ENCODE data around the gene HNRNPU. TPM values are rescaled to one million over a fixed set of nuclear protein-coding genes. Genes with fewer than 3 reads are reported as not detected.
A peak's percentile ranks its signal among the peaks of the same experiment; 100 is the strongest.

The HNRNPU gene
- total and polyA plus RNA-seq, 2 experiments from 2014 or later = 422 to 687 TPM

DNA sequence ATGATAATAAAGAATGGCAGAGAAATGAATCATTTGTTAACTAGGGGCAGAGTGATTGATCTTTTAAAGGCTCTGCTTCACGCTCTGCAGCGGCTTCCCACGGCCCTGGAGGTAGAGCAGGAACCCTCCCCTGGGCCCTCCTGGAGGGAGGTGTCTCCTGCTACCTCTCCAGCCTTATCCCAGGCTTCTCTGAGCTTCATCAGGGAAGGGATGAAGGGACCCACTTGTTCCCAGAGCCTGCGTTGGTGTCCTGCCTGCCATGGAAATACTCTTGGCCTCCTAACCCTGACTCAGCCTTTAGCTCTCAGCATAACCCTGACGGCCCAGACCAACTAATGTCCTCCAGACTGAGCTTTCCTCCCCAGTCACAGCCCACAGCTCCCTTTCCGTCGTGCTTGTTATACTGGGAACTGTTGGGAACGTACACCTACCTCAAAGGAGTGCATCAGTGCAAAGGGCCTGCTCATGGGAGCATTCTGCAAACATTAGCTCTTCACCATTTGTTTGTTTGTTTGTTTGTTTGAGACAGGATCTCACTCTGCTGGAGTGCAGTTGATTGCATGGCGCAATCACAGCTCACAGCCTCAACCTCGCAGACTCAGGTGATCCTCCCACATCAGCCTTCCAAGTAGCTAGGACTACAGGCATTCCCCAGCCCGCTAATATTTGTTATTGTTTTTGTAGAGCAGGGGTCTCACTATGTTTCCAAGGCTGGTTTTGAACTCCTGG is 17.4 kb upstream of the HNRNPU start:
- H3K4me3 Mint-ChIP-seq = no peak overlapping the region
- Histone ChIP-seq H3K36me3 (ENCODE audit: insufficient read depth) (no peaks in the 10 kb centered on the region), H3K4me3 (no peak overlapping the region), H3K9me2 (ENCODE audit: insufficient read depth) (no peaks in the 10 kb centered on the region), H3K79me2 (replicated peaks; ENCODE audit: insufficient read depth) (no peaks in the 10 kb centered on the region), H3F3A (replicated peaks; ENCODE audit: low read depth) (no peaks in the 10 kb centered on the region), H3K27ac (ENCODE audit: low read depth) (no peak overlapping the region), H4K20me1 (replicated peaks; ENCODE audit: insufficient read depth) (no peaks in the 10 kb centered on the region), H2AFZ (peak overlapping the region; percentile 98), H3K4me2 (peak overlapping the region; percentile 48; the same call in 1 of the 2 replicates), H3K27me3 (ENCODE audit: insufficient read depth) (no peaks in the 10 kb centered on the region), H3K4me1 (ENCODE audit: insufficient read depth) (peaks cover 4% of the 10 kb centered on the region; the same call in 1 of the 2 replicates)
- peak; percentile 84 for ATAC-seq
- DNase-seq (ENCODE audit: low spot score) = no peak
- peaks cover 9% of the 10 kb centered on the region for H3K27me3 Mint-ChIP-seq (ENCODE audit: insufficient read depth, low read depth, poor library complexity)
- no peaks in the 10 kb centered on the region for H3K9me3 Mint-ChIP-seq
- no peak overlapping the region for H3K27ac Mint-ChIP-seq
- TF ChIP-seq, protein P1, sequence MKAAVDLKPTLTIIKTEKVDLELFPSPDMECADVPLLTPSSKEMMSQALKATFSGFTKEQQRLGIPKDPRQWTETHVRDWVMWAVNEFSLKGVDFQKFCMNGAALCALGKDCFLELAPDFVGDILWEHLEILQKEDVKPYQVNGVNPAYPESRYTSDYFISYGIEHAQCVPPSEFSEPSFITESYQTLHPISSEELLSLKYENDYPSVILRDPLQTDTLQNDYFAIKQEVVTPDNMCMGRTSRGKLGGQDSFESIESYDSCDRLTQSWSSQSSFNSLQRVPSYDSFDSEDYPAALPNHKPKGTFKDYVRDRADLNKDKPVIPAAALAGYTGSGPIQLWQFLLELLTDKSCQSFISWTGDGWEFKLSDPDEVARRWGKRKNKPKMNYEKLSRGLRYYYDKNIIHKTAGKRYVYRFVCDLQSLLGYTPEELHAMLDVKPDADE (IDR thresholded peaks at IDR 0.05) = no peak
- no peak for TF ChIP-seq JUNB (IDR thresholded peaks at IDR 0.05; ENCODE audit: unreplicated experiment)
- TF ChIP-seq NANOG (IDR thresholded peaks at IDR 0.05; ENCODE audit: borderline replicate concordance) = no peak
- no peak for TF ChIP-seq ZNF331 (CRISPR knock-in tag; IDR thresholded peaks at IDR 0.05; ENCODE audit: low read depth)
- no peak for TF ChIP-seq EZH2 (IDR thresholded peaks at IDR 0.05; ENCODE audit: low read depth, unreplicated experiment)
- TF ChIP-seq POLR2AphosphoS5 (IDR thresholded peaks at IDR 0.05; ENCODE audit: low read depth) = no peak
- no peak for TF ChIP-seq CREB1 (CRISPR knock-in tag; IDR thresholded peaks at IDR 0.05; ENCODE audit: low read depth)
- TF ChIP-seq, protein P2, sequence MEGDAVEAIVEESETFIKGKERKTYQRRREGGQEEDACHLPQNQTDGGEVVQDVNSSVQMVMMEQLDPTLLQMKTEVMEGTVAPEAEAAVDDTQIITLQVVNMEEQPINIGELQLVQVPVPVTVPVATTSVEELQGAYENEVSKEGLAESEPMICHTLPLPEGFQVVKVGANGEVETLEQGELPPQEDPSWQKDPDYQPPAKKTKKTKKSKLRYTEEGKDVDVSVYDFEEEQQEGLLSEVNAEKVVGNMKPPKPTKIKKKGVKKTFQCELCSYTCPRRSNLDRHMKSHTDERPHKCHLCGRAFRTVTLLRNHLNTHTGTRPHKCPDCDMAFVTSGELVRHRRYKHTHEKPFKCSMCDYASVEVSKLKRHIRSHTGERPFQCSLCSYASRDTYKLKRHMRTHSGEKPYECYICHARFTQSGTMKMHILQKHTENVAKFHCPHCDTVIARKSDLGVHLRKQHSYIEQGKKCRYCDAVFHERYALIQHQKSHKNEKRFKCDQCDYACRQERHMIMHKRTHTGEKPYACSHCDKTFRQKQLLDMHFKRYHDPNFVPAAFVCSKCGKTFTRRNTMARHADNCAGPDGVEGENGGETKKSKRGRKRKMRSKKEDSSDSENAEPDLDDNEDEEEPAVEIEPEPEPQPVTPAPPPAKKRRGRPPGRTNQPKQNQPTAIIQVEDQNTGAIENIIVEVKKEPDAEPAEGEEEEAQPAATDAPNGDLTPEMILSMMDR (conservative IDR thresholded peaks at IDR 0.05; ENCODE audit: low read depth in 2 of 2) = no peak
- TF ChIP-seq, protein P3, sequence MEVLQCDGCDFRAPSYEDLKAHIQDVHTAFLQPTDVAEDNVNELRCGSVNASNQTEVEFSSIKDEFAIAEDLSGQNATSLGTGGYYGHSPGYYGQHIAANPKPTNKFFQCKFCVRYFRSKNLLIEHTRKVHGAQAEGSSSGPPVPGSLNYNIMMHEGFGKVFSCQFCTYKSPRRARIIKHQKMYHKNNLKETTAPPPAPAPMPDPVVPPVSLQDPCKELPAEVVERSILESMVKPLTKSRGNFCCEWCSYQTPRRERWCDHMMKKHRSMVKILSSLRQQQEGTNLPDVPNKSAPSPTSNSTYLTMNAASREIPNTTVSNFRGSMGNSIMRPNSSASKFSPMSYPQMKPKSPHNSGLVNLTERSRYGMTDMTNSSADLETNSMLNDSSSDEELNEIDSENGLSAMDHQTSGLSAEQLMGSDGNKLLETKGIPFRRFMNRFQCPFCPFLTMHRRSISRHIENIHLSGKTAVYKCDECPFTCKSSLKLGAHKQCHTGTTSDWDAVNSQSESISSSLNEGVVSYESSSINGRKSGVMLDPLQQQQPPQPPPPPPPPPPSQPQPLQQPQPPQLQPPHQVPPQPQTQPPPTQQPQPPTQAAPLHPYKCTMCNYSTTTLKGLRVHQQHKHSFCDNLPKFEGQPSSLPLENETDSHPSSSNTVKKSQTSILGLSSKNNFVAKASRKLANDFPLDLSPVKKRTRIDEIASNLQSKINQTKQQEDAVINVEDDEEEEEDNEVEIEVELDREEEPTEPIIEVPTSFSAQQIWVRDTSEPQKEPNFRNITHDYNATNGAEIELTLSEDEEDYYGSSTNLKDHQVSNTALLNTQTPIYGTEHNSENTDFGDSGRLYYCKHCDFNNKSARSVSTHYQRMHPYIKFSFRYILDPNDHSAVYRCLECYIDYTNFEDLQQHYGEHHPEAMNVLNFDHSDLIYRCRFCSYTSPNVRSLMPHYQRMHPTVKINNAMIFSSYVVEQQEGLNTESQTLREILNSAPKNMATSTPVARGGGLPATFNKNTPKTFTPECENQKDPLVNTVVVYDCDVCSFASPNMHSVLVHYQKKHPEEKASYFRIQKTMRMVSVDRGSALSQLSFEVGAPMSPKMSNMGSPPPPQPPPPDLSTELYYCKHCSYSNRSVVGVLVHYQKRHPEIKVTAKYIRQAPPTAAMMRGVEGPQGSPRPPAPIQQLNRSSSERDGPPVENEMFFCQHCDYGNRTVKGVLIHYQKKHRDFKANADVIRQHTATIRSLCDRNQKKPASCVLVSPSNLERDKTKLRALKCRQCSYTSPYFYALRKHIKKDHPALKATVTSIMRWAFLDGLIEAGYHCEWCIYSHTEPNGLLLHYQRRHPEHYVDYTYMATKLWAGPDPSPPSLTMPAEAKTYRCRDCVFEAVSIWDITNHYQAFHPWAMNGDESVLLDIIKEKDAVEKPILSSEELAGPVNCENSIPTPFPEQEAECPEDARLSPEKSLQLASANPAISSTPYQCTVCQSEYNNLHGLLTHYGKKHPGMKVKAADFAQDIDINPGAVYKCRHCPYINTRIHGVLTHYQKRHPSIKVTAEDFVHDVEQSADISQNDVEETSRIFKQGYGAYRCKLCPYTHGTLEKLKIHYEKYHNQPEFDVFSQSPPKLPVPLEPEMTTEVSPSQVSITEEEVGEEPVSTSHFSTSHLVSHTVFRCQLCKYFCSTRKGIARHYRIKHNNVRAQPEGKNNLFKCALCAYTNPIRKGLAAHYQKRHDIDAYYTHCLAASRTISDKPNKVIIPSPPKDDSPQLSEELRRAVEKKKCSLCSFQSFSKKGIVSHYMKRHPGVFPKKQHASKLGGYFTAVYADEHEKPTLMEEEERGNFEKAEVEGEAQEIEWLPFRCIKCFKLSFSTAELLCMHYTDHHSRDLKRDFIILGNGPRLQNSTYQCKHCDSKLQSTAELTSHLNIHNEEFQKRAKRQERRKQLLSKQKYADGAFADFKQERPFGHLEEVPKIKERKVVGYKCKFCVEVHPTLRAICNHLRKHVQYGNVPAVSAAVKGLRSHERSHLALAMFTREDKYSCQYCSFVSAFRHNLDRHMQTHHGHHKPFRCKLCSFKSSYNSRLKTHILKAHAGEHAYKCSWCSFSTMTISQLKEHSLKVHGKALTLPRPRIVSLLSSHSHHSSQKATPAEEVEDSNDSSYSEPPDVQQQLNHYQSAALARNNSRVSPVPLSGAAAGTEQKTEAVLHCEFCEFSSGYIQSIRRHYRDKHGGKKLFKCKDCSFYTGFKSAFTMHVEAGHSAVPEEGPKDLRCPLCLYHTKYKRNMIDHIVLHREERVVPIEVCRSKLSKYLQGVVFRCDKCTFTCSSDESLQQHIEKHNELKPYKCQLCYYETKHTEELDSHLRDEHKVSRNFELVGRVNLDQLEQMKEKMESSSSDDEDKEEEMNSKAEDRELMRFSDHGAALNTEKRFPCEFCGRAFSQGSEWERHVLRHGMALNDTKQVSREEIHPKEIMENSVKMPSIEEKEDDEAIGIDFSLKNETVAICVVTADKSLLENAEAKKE (CRISPR knock-in tag; IDR thresholded peaks at IDR 0.05) = no peak
- TF ChIP-seq EZH2phosphoT487 (IDR thresholded peaks at IDR 0.05; ENCODE audit: unreplicated experiment) = no peak
- TF ChIP-seq, protein P4, sequence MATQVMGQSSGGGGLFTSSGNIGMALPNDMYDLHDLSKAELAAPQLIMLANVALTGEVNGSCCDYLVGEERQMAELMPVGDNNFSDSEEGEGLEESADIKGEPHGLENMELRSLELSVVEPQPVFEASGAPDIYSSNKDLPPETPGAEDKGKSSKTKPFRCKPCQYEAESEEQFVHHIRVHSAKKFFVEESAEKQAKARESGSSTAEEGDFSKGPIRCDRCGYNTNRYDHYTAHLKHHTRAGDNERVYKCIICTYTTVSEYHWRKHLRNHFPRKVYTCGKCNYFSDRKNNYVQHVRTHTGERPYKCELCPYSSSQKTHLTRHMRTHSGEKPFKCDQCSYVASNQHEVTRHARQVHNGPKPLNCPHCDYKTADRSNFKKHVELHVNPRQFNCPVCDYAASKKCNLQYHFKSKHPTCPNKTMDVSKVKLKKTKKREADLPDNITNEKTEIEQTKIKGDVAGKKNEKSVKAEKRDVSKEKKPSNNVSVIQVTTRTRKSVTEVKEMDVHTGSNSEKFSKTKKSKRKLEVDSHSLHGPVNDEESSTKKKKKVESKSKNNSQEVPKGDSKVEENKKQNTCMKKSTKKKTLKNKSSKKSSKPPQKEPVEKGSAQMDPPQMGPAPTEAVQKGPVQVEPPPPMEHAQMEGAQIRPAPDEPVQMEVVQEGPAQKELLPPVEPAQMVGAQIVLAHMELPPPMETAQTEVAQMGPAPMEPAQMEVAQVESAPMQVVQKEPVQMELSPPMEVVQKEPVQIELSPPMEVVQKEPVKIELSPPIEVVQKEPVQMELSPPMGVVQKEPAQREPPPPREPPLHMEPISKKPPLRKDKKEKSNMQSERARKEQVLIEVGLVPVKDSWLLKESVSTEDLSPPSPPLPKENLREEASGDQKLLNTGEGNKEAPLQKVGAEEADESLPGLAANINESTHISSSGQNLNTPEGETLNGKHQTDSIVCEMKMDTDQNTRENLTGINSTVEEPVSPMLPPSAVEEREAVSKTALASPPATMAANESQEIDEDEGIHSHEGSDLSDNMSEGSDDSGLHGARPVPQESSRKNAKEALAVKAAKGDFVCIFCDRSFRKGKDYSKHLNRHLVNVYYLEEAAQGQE (IDR thresholded peaks at IDR 0.05; ENCODE audit: unreplicated experiment) = no peak
- no peak for TF ChIP-seq STAT1 (IDR thresholded peaks at IDR 0.05; ENCODE audit: unreplicated experiment)
- no peak for TF ChIP-seq ZNF114 (CRISPR knock-in tag; IDR thresholded peaks at IDR 0.05)
- H3K4me1 Mint-ChIP-seq = peaks cover 14% of the 10 kb centered on the region
- H3K36me3 Mint-ChIP-seq (ENCODE audit: low read depth) = no peaks in the 10 kb centered on the region

Measured in GM23338 (cell line).